Smooth muscle cell (in vitro differentiated cells): ENCODE measurements around the gene P3H3. TPM values are rescaled to one million over a fixed set of nuclear protein-coding genes. Genes with fewer than 3 reads are reported as not detected.

Source experiments
- DNase-seq: peaks from one replicate; lab custom pipeline; 2025; ENCODE audit not compliant: unreplicated experiment; lab: John Stamatoyannopoulos, UW
- H2AFZ ChIP-seq: fragments of 200-600 bp; sonication (generic); 2 replicates; pipeline ENCODE4 v1.6.0; 2016; ENCODE audit warnings: antibody characterized with exemption, low read depth, mild to moderate bottlenecking
- H3F3A ChIP-seq: fragments of 200-600 bp; sonication (generic); 2 replicates; pipeline ENCODE4 v1.6.0; 2017; ENCODE audit warnings: antibody characterized with exemption, low read depth
- H3K27ac ChIP-seq: fragments of 200-600 bp; sonication (generic); 2 replicates; pipeline ENCODE4 v1.5.1; 2016; ENCODE audit warnings: low read depth, mild to moderate bottlenecking
- H3K27me3 ChIP-seq: fragments of 200-600 bp; sonication (generic); 2 replicates; pipeline ENCODE4 v1.6.1; 2016; ENCODE audit warnings: low read depth, mild to moderate bottlenecking
- H3K36me3 ChIP-seq: fragments of 200-600 bp; sonication (generic); 2 replicates; pipeline ENCODE4 v1.5.1; 2016; ENCODE audit warnings: low read depth
- H3K4me1 ChIP-seq: fragments of 200-600 bp; sonication (generic); 2 replicates; pipeline ENCODE4 v1.5.1; 2016; ENCODE audit warnings: low read depth
- H3K4me2 ChIP-seq: fragments of 200-600 bp; sonication (generic); 2 replicates; pipeline ENCODE4 v1.6.0; 2016; ENCODE audit warnings: mild to moderate bottlenecking
- H3K4me3 ChIP-seq: fragments of 200-600 bp; sonication (generic); 2 replicates; pipeline ENCODE4 v1.5.1; 2016; ENCODE audit warnings: mild to moderate bottlenecking
- H3K79me2 ChIP-seq: fragments of 200-600 bp; sonication (generic); 2 replicates; pipeline ENCODE4 v1.6.0; 2016; ENCODE audit warnings: low read depth, mild to moderate bottlenecking
- H3K9ac ChIP-seq: fragments of 200-600 bp; sonication (generic); 2 replicates; pipeline ENCODE4 v1.6.0; 2016; ENCODE audit warnings: low read depth
- H3K9me3 ChIP-seq: fragments of 200-600 bp; sonication (generic); replicated peaks from 2 replicates; pipeline ENCODE4 v1.5.1; 2016; ENCODE audit warnings: low read depth
- H4K20me1 ChIP-seq: fragments of 200-600 bp; sonication (generic); 2 replicates; pipeline ENCODE4 v1.6.0; 2016; ENCODE audit warnings: low read depth
- WGBS: methylation state at CpG from one replicate; pipeline ENCODE4 v1.1.7; 2016; ENCODE audit warnings: low lambda C conversion rate; 5-methylcytosine and 5-hydroxymethylcytosine counted together
- polyA plus RNA-seq: library from polyadenylated mRNA; unstranded; fragments of >200 nt; fragmentation: Nextera tagmentation; extraction: Ambion mirVana; gene quantifications from 2 replicates; pipeline ENCODE4 v1.2.1, GENCODE V29; 2016
- total RNA-seq: library from RNA; depleted of rRNA; stranded (reverse); fragments of >200 nt; gene quantifications from 2 replicates; pipeline ENCODE4 v1.2.3, GENCODE V29; 2014
- TF ChIP-seq, protein P1 (sequence below): fragments of 200-600 bp; sonication (generic); IDR thresholded peaks from 2 replicates; pipeline ENCODE4 v1.5.1; 2017; ENCODE audit warnings: borderline replicate concordance, mild to moderate bottlenecking, antibody characterized with exemption; ENCODE audit not compliant: insufficient read depth, poor library complexity, severe bottlenecking

P3H3 gene
- total and polyA plus RNA-seq, 2 experiments from 2014 or later, result 42.8 to 108 TPM

- Histone ChIP-seq H3F3A (no peaks in the 10 kb centered on the region), H3K79me2 (no peaks in the 10 kb centered on the region), H3K9ac (no peak within 1 kb of the TSS), H3K27me3 (peaks cover 5% of the 10 kb centered on the region), H3K4me3 (peak within 1 kb of the TSS; percentile 51), H3K36me3 (no peaks in the 10 kb centered on the region), H3K4me2 (peak within 1 kb of the TSS; percentile 81), H3K27ac (no peak within 1 kb of the TSS), H4K20me1 (peaks cover under 1% of the 10 kb centered on the region), H3K9me3 (no peaks in the 10 kb centered on the region), H3K4me1 (peaks cover 28% of the 10 kb centered on the region), H2AFZ (no peak within 1 kb of the TSS)
- TF ChIP-seq, protein P1, sequence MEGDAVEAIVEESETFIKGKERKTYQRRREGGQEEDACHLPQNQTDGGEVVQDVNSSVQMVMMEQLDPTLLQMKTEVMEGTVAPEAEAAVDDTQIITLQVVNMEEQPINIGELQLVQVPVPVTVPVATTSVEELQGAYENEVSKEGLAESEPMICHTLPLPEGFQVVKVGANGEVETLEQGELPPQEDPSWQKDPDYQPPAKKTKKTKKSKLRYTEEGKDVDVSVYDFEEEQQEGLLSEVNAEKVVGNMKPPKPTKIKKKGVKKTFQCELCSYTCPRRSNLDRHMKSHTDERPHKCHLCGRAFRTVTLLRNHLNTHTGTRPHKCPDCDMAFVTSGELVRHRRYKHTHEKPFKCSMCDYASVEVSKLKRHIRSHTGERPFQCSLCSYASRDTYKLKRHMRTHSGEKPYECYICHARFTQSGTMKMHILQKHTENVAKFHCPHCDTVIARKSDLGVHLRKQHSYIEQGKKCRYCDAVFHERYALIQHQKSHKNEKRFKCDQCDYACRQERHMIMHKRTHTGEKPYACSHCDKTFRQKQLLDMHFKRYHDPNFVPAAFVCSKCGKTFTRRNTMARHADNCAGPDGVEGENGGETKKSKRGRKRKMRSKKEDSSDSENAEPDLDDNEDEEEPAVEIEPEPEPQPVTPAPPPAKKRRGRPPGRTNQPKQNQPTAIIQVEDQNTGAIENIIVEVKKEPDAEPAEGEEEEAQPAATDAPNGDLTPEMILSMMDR, result no peak
- peak; percentile 81 for DNase-seq
- WGBS, result 3% methylated on average over 9 of the region's 28 CpGs
Observed at GRCh38 chr12:6821591-6822425, 6.4 kb upstream of the P3H3 start, which contains the start of gene GPR162. GPR162 (plus strand) TSS chr12:6821821; CDS start chr12:6823899, 2,078 bp downstream.

DNA sequence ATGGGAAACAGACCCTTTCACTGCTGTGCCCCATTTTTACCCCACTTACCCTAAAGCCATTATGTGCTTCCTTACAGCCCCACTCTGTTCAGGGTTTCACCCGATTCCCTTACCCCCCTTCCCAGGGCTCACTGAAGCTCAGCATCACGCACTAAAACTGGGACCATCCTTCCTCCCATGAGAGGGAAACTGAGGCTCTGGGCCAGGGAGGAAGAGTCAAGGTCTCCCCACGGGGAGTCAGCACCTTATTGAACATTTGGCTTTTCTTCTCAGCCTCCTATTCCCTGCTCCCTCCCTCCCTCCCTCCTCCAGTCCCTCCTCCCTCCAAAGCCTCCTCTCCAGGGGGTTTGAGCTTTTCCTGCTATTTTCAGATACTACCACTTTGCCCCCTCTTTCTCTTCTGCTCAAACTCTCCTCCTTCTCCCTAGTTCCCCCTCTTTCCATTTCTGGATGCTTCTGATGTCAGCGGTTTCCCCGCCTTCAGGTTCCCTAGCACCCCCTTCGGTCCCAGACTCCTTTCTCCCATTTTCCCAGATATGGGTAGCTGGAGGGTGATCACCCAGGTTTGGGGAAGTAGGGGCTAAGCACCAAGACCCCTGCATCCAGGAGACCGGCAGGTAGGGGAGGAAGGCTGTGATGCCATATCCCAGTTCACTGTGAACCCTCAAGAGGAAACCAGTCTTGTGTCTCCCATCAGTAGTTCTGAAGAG, 5.6 kb upstream of the P3H3 start:
- Histone ChIP-seq H3K9ac (no peak overlapping the region), H3K4me2 (peak overlapping the region; percentile 81), H2AFZ (no peak overlapping the region), H3K27me3 (peaks cover 5% of the 10 kb centered on the region), H4K20me1 (peaks cover 6% of the 10 kb centered on the region), H3K4me1 (peaks cover 34% of the 10 kb centered on the region), H3K4me3 (no peak overlapping the region), H3K79me2 (no peaks in the 10 kb centered on the region), H3F3A (no peaks in the 10 kb centered on the region), H3K9me3 (no peaks in the 10 kb centered on the region), H3K27ac (no peak overlapping the region), H3K36me3 (no peaks in the 10 kb centered on the region)
- no peak for DNase-seq
- TF ChIP-seq, protein P1, result no peak
- WGBS, result 54% methylated on average over 7 of the region's 7 CpGs

- Histone ChIP-seq H3K36me3 (no peaks in the 10 kb centered on the region), H3K4me3 (no peak overlapping the region), H3K9me3 (no peaks in the 10 kb centered on the region), H4K20me1 (peaks cover 6% of the 10 kb centered on the region), H3K79me2 (peaks cover 5% of the 10 kb centered on the region), H3K27ac (no peak overlapping the region), H3F3A (no peaks in the 10 kb centered on the region), H3K4me1 (peaks cover 34% of the 10 kb centered on the region), H2AFZ (no peak overlapping the region), H3K27me3 (peaks cover 5% of the 10 kb centered on the region), H3K4me2 (no peak overlapping the region), H3K9ac (no peak overlapping the region)
- 76% methylated on average over 12 of the region's 12 CpGs for WGBS
- TF ChIP-seq, protein P1, result no peak
- no peak for DNase-seq
Observed at GRCh38 chr12:6823182-6824084, 4.8 kb upstream of the P3H3 start.
